Thyroid gland (tissue), 4 donors: ENCODE results near the gene GNG3.
A peak's percentile ranks its signal among the peaks of the same experiment; 100 is the strongest.

ENCODE experiments used
- POLR2A ChIP-seq, 2 donors: fragments of 450-650 bp; IDR thresholded peaks; one replicate each; pipeline ENCODE4 v1.6.1; 2017; ENCODE audit warnings: antibody characterized with exemption in 2 of 2, mild to moderate bottlenecking in 2 of 2, moderate library complexity in 1 of 2
- TF ChIP-seq, protein P1 (sequence below), 6 experiments: fragments of 200-600 bp in 3 of 6; fragments of 450-650 bp in 3 of 6; sonication (generic) in 3 of 6; IDR thresholded peaks; one replicate each; pipeline ENCODE4 v1.5.1; 2016 to 2019; ENCODE audit warnings: antibody characterized with exemption in 6 of 6, mild to moderate bottlenecking in 2 of 6, inconsistent platforms in 1 of 6, moderate library complexity in 1 of 6

- TF ChIP-seq, protein P1, sequence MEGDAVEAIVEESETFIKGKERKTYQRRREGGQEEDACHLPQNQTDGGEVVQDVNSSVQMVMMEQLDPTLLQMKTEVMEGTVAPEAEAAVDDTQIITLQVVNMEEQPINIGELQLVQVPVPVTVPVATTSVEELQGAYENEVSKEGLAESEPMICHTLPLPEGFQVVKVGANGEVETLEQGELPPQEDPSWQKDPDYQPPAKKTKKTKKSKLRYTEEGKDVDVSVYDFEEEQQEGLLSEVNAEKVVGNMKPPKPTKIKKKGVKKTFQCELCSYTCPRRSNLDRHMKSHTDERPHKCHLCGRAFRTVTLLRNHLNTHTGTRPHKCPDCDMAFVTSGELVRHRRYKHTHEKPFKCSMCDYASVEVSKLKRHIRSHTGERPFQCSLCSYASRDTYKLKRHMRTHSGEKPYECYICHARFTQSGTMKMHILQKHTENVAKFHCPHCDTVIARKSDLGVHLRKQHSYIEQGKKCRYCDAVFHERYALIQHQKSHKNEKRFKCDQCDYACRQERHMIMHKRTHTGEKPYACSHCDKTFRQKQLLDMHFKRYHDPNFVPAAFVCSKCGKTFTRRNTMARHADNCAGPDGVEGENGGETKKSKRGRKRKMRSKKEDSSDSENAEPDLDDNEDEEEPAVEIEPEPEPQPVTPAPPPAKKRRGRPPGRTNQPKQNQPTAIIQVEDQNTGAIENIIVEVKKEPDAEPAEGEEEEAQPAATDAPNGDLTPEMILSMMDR (IDR thresholded peaks at IDR 0.05) = no peak
- TF ChIP-seq POLR2A (IDR thresholded peaks at IDR 0.05) = peak; percentile 43 to 76
Measured at GRCh38 chr11:62728171-62728988, 20.9 kb downstream of the GNG3 start, which contains the start of gene TTC9C.
